Upper lobe of left lung (tissue), 6 donors: ENCODE data around the gene THRSP. TPM values are rescaled to one million over a fixed set of nuclear protein-coding genes. Genes with fewer than 3 reads are reported as not detected.

ENCODE experiments used
- ATAC-seq, 2 donors: fragments of 200-7000 bp; cut with Tn5 transposase; one replicate each; pipeline ENCODE4 v1.9.1; 2022; ENCODE audit warnings: mild to moderate bottlenecking in 2 of 2, moderate library complexity in 2 of 2; ENCODE audit not compliant: low FRiP score in 2 of 2
- DNase-seq, 2 donors: peaks; one replicate each; pipeline ENCODE4 v3.0.0-alpha.2; 2019 to 2020
- H3K27ac ChIP-seq, 4 donors: fragments of 200-600 bp; sonication (generic); one replicate each; pipeline ENCODE4 v1.5.1; 2016 to 2019
- H3K27me3 ChIP-seq, 4 donors: fragments of 200-600 bp; sonication (generic); one replicate each; pipeline ENCODE4 v1.5.1; 2017 to 2019
- H3K36me3 ChIP-seq, 4 donors: fragments of 200-600 bp; sonication (generic); one replicate each; pipeline ENCODE4 v1.5.1; 2016 to 2019
- H3K4me1 ChIP-seq, 4 donors: fragments of 200-600 bp; sonication (generic); one replicate each; pipeline ENCODE4 v1.5.1; 2018 to 2019
- H3K4me3 ChIP-seq, 4 donors: fragments of 200-600 bp; sonication (generic); one replicate each; pipeline ENCODE4 v1.5.1; 2017 to 2019; ENCODE audit warnings: mild to moderate bottlenecking in 2 of 4, moderate library complexity in 1 of 4
- H3K9me3 ChIP-seq, 4 donors: fragments of 200-600 bp; sonication (generic); one replicate each; pipeline ENCODE4 v1.5.1; 2018 to 2019
- CTCF ChIP-seq, 6 experiments: fragments of 450-650 bp in 4 of 6; fragments of 200-600 bp in 2 of 6; sonication (generic) in 2 of 6; IDR thresholded peaks; one replicate each; pipeline ENCODE4 v1.5.1; 2016 to 2019; ENCODE audit warnings: antibody characterized with exemption in 6 of 6
- EP300 ChIP-seq, 4 donors: sonication (generic); formaldehyde crosslinking; IDR thresholded peaks; one replicate each; pipeline ENCODE4 v1.5.1; 2017; ENCODE audit warnings: antibody characterized with exemption in 4 of 4, control low read depth in 2 of 4
- POLR2A ChIP-seq, 4 donors: fragments of 450-650 bp; IDR thresholded peaks; one replicate each; pipeline ENCODE4 v1.5.1; 2016 to 2017; ENCODE audit warnings: antibody characterized with exemption in 4 of 4, mild to moderate bottlenecking in 2 of 4
- POLR2AphosphoS5 ChIP-seq, 2 donors: sonication (generic); formaldehyde crosslinking; IDR thresholded peaks; one replicate each; pipeline ENCODE4 v1.5.1; 2017; ENCODE audit warnings: antibody characterized with exemption in 2 of 2
- WGBS, 2 donors: methylation state at CpG; one replicate each; pipeline ENCODE4 v1.1.5; 2017 to 2018; 5-methylcytosine and 5-hydroxymethylcytosine counted together
- total RNA-seq, 6 donors: library from RNA; depleted of rRNA in 4 of 6; stranded (reverse); fragments of >200 nt in 4 of 6; gene quantifications; one replicate each; pipeline versions ENCODE4 v1.1.0 to v1.2.1, GENCODE V29; 2016 to 2021
- donor health status: DM: no; HTN: no; CAD: no; lungs with moderate emphysema.
- donor health status: DM: no; HTN: yes; CAD: no; lungs with severe emphysema.

The THRSP gene
- total RNA-seq, 6 donors from 2014 or later = 0.17 TPM; not detected in 5

GRCh38 chr11:78065203-78065602 is 1.5 kb downstream of the THRSP start:
- no peak for DNase-seq
- ATAC-seq = no peak
- Histone ChIP-seq H3K36me3 (peaks cover 10 to 20% (median 16%) of the 10 kb centered on the region in 4 donors), H3K27me3 (no peaks in the 10 kb centered on the region), H3K9me3 (no peaks in the 10 kb centered on the region), H3K4me3 (no peak overlapping the region), H3K27ac (no peak overlapping the region), H3K4me1 (peaks cover 0 to 9% (median 2%) of the 10 kb centered on the region in 4 donors)
- WGBS, 2 donors = 75 to 95% methylated on average over 2 of the region's 2 CpGs
- no peak for TF ChIP-seq POLR2A (IDR thresholded peaks at IDR 0.05)

- Histone ChIP-seq H3K27ac (no peak overlapping the region), H3K4me1 (peaks cover 0 to 4% (median 0%) of the 10 kb centered on the region in 4 donors), H3K27me3 (no peaks in the 10 kb centered on the region), H3K4me3 (no peak overlapping the region), H3K36me3 (peaks cover 10 to 31% (median 20%) of the 10 kb centered on the region in 4 donors), H3K9me3 (no peaks in the 10 kb centered on the region)
- TF ChIP-seq CTCF (IDR thresholded peaks at IDR 0.05) = no peak
- no peak for TF ChIP-seq POLR2A (IDR thresholded peaks at IDR 0.05)
- TF ChIP-seq EP300 (IDR thresholded peaks at IDR 0.05) = no peak
- TF ChIP-seq POLR2AphosphoS5 (IDR thresholded peaks at IDR 0.05) = no peak
- ATAC-seq (no peak), DNase-seq (no peak)
- WGBS, 2 donors = 77 to 78% methylated on average over 2 of the region's 2 CpGs
These were observed 2.8 kb downstream of the THRSP start for GRCh38 chr11:78066471-78066870.

- H3K27me3 ChIP-seq = no peaks in the 10 kb centered on the region
- H3K27ac ChIP-seq = no peak overlapping the region
- no peak for DNase-seq
- no peak for ATAC-seq
- no peak overlapping the region for H3K4me3 ChIP-seq
- TF ChIP-seq EP300 (IDR thresholded peaks at IDR 0.05) = no peak
- TF ChIP-seq CTCF (IDR thresholded peaks at IDR 0.05) = no peak
- TF ChIP-seq POLR2AphosphoS5 (IDR thresholded peaks at IDR 0.05) = no peak
- peaks cover 0 to 4% (median 0%) of the 10 kb centered on the region in 4 donors for H3K4me1 ChIP-seq
- WGBS, 2 donors = 96% methylated on average over 4 of the region's 4 CpGs
- H3K9me3 ChIP-seq = no peaks in the 10 kb centered on the region
- peaks cover 10 to 35% (median 28%) of the 10 kb centered on the region in 4 donors for H3K36me3 ChIP-seq
These were observed 4.0 kb downstream of the THRSP start for GRCh38 chr11:78067704-78068103.

- Histone ChIP-seq H3K27ac (no peak overlapping the region), H3K4me3 (no peak overlapping the region), H3K36me3 (peaks cover 10 to 35% (median 28%) of the 10 kb centered on the region in 4 donors), H3K4me1 (peaks cover 0 to 4% (median 0%) of the 10 kb centered on the region in 4 donors), H3K9me3 (no peaks in the 10 kb centered on the region), H3K27me3 (no peaks in the 10 kb centered on the region)
- TF ChIP-seq POLR2AphosphoS5 (IDR thresholded peaks at IDR 0.05) = no peak
- no peak for TF ChIP-seq EP300 (IDR thresholded peaks at IDR 0.05)
- no peak for TF ChIP-seq POLR2A (IDR thresholded peaks at IDR 0.05)
- no peak for TF ChIP-seq CTCF (IDR thresholded peaks at IDR 0.05)
- DNase-seq (no peak), ATAC-seq (no peak)
- 50 to 59% methylated on average over 2 of the region's 2 CpGs for WGBS, 2 donors
These were observed 5.8 kb downstream of the THRSP start for GRCh38 chr11:78069465-78069864.

- peaks cover 0 to 13% (median 4%) of the 10 kb centered on the region in 4 donors for H3K4me1 ChIP-seq
- no peak overlapping the region for H3K27ac ChIP-seq
- no peaks in the 10 kb centered on the region for H3K27me3 ChIP-seq
- no peak for DNase-seq
- H3K9me3 ChIP-seq = no peaks in the 10 kb centered on the region
- peaks cover 10 to 35% (median 28%) of the 10 kb centered on the region in 4 donors for H3K36me3 ChIP-seq
- H3K4me3 ChIP-seq = no peak overlapping the region
- WGBS, 2 donors = 61 to 72% methylated on average over 2 of the region's 2 CpGs
- ATAC-seq = no peak
- no peak for TF ChIP-seq POLR2A (IDR thresholded peaks at IDR 0.05)
- TF ChIP-seq POLR2AphosphoS5 (IDR thresholded peaks at IDR 0.05) = no peak
- no peak for TF ChIP-seq CTCF (IDR thresholded peaks at IDR 0.05)
- no peak for TF ChIP-seq EP300 (IDR thresholded peaks at IDR 0.05)
These were observed 7.0 kb downstream of the THRSP start for GRCh38 chr11:78070621-78071020.
